Kidney tubule cell (primary cell): Measurements from ENCODE around the gene DLX4.

Experiments used
- DNase-seq: peaks from one replicate; pipeline ENCODE4 v3.0.0-alpha.2; 2018; ENCODE audit warnings: low spot score

DLX4 gene

DNA sequence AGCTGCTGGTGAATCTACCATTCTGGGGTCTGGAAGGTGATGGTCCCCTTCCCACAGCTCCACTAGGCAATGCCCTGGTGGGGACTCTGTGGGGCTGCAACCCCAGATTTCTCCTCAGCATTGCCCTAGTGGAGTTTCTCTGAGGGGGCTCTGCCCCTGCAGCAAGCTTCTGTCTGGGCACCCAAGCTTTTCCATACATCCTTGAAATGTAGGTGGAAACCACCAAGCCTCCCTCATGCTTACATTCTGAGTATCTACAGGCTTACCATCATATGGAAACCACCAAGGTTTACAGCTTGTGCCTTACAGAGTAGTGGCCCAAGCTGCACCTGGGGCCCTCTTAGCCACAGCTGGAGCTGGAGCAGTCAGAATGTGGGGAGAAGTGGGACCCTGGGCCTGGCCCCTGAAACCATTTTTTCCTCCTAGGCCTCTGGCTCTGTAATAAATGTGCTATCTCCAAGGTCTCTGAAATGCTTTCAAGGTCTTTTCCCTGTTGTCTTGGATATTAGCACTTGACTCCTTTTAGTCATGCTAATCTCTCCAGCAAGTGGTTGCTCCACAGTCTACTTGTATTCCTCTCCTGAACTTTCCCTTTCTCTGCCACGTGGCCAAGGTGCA lies 45.6 kb downstream of the DLX4 start:
- no peak for DNase-seq

DNA sequence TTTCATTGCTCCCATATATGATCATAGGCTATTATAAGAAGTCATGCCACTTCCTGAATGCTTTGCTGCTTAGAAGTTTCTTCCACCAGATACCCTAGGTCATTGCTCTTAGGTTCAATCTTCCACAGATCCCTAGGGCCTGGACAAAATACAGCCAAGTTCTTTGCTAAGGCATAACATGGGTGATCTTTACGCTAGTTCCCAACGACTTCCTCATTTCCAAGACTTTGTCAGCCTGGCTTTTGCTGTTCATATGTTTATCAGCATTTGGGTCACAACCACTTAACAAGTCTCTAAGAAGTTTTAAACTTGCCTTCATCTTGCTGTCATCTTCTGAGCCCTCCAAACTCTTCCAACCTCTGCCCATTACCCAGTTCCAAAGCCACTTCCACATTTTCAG lies 46.2 kb downstream of the DLX4 start:
- no peak for DNase-seq

DNA sequence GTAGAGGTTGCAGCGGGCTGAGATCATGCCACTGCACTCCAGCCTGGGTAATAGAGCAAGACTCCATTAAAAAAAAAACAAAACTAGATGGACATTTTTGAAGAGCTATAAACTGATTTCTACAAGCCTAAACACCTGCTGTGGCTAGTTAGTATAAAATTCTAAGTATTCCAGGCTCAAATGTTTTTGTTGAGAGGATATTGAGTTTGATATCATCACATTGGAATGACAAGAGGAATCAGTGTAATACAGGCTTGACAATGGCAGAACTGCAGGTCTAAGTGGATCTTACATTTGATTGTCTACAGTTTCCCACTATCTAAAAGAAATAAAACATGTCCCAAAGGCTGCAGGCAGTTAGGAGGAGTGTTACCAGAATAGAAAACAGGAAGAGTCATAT lies 49.9 kb downstream of the DLX4 start:
- DNase-seq: peak; percentile 23

DNA sequence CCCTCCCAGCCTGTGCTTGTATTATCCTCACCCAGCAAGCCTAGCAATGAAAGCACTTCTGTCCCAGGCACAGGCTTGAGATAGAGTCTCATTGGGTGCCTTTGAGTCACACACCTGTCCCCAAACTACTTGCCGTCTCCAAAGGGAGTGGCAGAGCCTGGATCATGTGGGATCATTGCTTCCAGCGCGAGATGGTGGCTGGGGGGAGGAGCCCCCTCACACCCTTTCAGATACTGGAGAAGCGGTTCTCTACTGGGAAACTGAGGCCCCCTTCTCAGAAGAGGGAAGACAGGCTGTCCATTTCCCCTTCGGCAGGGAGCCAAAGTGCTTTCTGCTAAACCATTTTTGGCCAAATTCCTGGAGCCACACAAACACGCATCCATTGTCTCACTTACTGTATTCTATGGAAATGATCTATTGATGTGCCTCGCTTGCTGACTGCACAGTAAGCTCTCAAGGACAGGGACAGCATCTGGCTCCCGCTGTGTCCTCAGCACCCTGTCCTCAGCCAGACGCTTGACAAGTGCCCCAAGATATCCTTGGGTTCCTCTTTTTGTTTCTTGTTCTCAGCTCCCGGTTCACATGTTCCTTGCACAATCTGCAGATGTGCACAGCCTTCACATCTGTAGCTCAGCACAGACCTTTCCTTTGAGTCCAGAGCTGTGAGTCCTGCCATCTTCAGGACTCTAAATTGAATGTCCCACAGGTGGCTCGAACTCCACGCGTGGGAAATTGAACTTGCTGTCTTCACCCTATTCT lies 52.0 kb downstream of the DLX4 start:
- no peak for DNase-seq

DNA sequence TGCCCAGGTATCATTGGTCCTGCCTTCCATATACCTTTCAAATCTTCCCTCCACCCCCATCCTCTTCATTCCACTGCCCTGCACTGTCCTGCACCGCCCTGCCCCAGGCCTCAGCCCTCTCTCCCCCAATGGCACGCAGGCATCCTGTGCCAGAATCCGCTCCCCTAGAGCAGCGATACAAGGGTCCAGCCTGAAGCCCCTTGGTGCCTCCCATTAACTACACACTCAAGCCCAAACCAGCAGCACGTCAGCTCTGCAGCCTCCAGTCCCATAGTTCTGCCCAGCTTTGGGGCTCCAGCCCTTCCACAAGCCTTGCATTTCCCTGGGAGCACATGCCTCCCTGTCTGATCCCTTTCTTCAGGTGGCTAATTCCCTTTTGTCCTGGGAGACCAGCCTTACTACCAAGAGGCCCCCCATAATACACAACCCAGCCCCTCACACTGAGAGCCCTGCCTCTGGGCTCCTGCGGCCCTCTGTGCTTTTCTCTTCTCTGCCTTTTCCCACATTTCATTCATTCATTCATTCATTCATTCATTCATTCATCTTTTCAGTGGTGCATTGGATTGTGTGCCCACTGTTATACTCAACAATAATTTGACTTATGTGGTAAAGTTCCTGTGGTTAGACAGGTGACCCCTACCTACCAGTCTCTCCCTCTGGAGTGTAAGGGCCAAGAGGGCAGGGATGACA lies 52.8 kb downstream of the DLX4 start:
- DNase-seq: no peak

DNA sequence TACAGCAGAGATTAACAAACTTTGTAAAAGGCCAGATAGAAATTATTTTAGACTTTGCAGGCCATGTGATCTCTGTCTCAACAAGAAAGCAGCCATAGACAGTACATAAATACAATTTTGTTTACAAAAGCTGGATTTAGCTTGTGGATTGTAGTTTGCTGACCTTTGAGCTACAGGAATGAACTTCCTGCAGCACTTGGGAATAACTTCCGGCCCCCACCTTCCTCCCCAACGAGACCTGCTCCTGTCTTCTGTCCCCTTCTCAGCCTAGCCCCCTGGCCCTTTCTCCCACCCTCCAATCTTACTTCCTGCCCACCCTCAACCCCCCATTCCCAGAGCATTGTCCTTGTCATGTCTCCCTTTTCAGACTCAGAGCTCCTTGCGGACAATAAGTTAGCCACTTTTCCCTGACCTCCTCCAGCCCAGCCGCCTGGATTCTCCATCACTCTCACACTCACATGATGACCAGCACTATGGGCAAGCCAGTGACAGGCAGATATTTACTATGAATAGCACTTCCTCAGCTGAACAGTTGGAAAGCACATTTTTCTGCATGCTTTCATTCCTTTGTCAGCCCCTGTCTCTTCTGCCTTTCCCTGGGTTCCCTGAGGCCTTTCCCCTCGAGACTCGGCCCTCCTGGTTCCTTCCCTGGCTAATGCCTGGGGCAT lies 53.6 kb downstream of the DLX4 start:
- DNase-seq: no peak

DNA sequence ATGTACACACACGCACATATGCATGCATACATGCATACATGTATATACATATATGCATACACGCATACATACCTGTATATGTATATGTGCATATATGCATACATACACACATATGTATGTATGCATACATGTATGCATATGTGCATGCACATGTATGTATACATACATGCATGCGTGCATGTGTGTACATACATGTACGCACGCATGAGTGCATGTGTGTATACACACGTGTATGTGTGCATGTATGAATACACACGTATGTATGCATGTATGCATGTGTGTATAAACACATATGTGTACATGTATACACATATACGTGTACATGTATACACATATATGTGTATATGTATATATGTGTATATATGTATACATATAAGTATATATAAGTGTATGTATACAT lies 54.5 kb downstream of the DLX4 start:
- no peak for DNase-seq
